ENCODE data around the gene PDIA6.
"Not testable (repeated sequence)": the region's sequence is repeated elsewhere in the genome, so short reads cannot be mapped to it uniquely, and the experiment has no call there.

The PDIA6 gene

DNA sequence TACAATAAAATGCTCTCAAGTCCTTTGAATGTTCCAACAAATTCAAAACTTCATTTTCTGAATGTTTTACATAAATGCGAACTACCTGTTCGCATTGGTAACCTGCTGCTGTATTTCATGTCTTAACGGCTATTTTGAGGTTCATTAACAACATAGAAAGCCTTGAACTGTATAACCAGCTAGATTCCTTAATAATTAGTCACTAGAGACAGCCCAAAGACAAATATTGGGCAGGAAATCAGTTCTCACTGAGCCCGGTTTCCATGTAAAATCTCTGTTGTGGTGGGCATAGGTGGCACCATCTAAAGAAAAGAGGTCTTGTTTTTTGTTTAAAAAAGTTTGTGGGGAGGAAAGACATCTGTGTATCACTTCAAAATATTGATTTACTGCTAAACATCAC lies 29.2 kb downstream of the PDIA6 start:
- no peak for DNase-seq (ENCODE audit: low read depth)
- no peak overlapping the region for H3K4me3 ChIP-seq (ENCODE audit: control insufficient read depth, low read depth, low read length)
- TF ChIP-seq CTCF (conservative IDR thresholded peaks at IDR 0.05; ENCODE audit: control insufficient read depth, insufficient read depth, low read depth, low read length) = no peak

GRCh38 chr2:10781746-10782145 lies 30.8 kb downstream of the PDIA6 start:
- no peak overlapping the region for H3K4me3 ChIP-seq (ENCODE audit: control insufficient read depth, low read depth, low read length)
- TF ChIP-seq CTCF (conservative IDR thresholded peaks at IDR 0.05; ENCODE audit: control insufficient read depth, insufficient read depth, low read depth, low read length) = no peak
- DNase-seq (ENCODE audit: low read depth) = no peak

DNA sequence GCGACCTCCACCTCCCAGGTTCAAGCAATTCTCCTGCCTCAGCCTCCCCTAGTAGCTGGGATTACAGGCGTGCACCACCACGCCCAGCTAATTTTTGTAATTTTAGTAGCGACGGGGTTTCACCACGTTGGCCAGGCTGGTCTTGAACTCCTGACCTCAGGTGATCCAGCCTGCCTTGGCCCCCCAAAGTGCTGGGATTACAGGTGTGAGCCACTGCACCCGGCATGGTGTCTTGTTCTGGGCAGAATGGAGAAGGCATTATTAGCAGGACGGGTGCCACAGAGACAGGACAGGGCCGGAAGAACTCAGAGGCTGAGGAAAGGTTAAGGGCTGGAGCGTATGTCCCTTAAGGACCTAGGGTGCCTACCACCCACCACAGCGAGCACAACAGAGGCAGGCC lies 31.8 kb downstream of the PDIA6 start:
- H3K4me3 ChIP-seq (ENCODE audit: control insufficient read depth, low read depth, low read length); DNase-seq (ENCODE audit: low read depth): not testable (repeated sequence)

DNA sequence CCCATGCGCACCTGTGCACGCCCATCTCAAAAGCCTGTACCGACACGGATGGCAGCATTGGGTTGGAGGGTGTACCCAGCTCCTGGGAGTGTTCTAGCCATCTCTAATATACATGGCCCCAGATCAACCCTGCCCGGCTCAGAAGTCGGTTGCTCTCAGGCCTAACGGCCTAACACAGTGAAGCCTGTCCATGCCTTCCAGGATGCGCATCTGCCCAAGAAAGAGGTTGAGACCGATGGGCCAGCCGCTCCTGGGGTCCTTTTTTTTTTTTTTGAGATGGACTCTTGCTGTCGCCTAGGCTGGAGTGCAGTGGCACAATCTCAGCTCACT lies 32.1 kb downstream of the PDIA6 start:
- no peak for TF ChIP-seq CTCF (conservative IDR thresholded peaks at IDR 0.05; ENCODE audit: control insufficient read depth, insufficient read depth, low read depth, low read length)
- no peak overlapping the region for H3K4me3 ChIP-seq (ENCODE audit: control insufficient read depth, low read depth, low read length)
- DNase-seq (ENCODE audit: low read depth) = no peak

GRCh38 chr2:10779776-10780490 lies 32.7 kb downstream of the PDIA6 start:
- TF ChIP-seq CTCF (conservative IDR thresholded peaks at IDR 0.05; ENCODE audit: control insufficient read depth, insufficient read depth, low read depth, low read length) = no peak
- DNase-seq (ENCODE audit: low read depth) = no peak
- H3K4me3 ChIP-seq (ENCODE audit: control insufficient read depth, low read depth, low read length) = no peak overlapping the region

DNA sequence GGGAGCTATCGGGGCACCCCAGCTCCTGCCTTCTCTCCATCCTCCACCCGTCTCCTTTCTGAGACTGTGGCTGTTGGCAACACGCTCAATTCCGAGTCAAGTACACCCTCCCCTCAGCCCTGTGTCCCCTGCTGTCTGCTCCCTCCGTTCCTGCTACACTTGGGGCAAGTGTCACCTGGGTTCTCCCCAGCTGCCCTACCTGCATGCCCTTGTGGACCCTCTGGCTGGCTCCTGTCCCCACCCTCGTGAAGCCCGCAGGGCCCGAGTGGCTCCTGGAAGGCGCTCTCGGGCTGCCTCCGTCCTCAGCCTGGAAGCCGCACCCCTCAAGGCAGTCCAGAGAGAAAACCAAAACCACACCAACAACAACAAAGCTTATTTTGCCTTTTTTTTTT lies 33.9 kb downstream of the PDIA6 start:
- TF ChIP-seq CTCF (conservative IDR thresholded peaks at IDR 0.05; ENCODE audit: control insufficient read depth, insufficient read depth, low read depth, low read length) = no peak
- H3K4me3 ChIP-seq (ENCODE audit: control insufficient read depth, low read depth, low read length) = no peak overlapping the region
- DNase-seq (ENCODE audit: low read depth) = no peak

- TF ChIP-seq CTCF (conservative IDR thresholded peaks at IDR 0.05; ENCODE audit: control insufficient read depth, insufficient read depth, low read depth, low read length) = no peak
- H3K4me3 ChIP-seq (ENCODE audit: control insufficient read depth, low read depth, low read length) = no peak overlapping the region
- DNase-seq (ENCODE audit: low read depth) = no peak
Observed at GRCh38 chr2:10777842-10778723, 34.5 kb downstream of the PDIA6 start.
